HepG2 (cell line): ENCODE data around the gene OSBPL5. TPM values are rescaled to one million over a fixed set of nuclear protein-coding genes. Genes with fewer than 3 reads are reported as not detected.

Experiments
- PHF5A ChIP-seq: IDR thresholded peaks from one replicate; pipeline ENCODE4 v1.6.1; 2018; ENCODE audit warnings: low read depth, missing genetic modification reagents; ENCODE audit not compliant: unreplicated experiment
- ZNF232 ChIP-seq: sonication (generic); formaldehyde crosslinking; IDR thresholded peaks from 2 replicates; pipeline ENCODE4 v1.4.0; 2020; ENCODE audit warnings: missing genetic modification reagents, borderline replicate concordance
- ZNF256 ChIP-seq: sonication (generic); formaldehyde crosslinking; conservative IDR thresholded peaks from 2 replicates; pipeline ENCODE4 v1.4.0; 2020; ENCODE audit warnings: missing genetic modification reagents
- ZNF318 ChIP-seq: sonication (generic); formaldehyde crosslinking; IDR thresholded peaks from 2 replicates; pipeline ENCODE4 v1.4.0; 2020; ENCODE audit warnings: mild to moderate bottlenecking, missing genetic modification reagents
- polyA plus RNA-seq, 8 experiments: library from polyadenylated mRNA; depleted of rRNA in 3 of 8; stranded (reverse) in 7 of 8; unstranded in 1 of 8; fragments of >200 nt; fragmentation: Illumina TruSeq in 4 of 8; extraction: Trizol in 4 of 8; gene quantifications; 2 replicates each; pipeline versions ENCODE4 v1.2.1 to v1.2.3, GENCODE V29; 2011 to 2016; ENCODE audit warnings: low read depth in 4 of 8, missing spikeins in 1 of 8, mixed read lengths in 1 of 8; ENCODE audit not compliant: insufficient read depth in 1 of 8
- total RNA-seq, 5 experiments: library from RNA; depleted of rRNA; stranded (reverse); fragments of >200 nt; fragmentation: Illumina TruSeq; extraction: Trizol; gene quantifications; 2 replicates each; pipeline ENCODE4 v1.2.3, GENCODE V29; 2016; ENCODE audit warnings: low read depth in 1 of 5

Gene OSBPL5
- total and polyA plus RNA-seq, 2 of the 13 experiments (the other 11 are each of a cell fraction or from before 2014, with no cell fraction given) = not detected

- no peak for TF ChIP-seq ZNF318 (CRISPR knock-in tag)
- TF ChIP-seq ZNF232 (CRISPR knock-in tag) = no peak
- no peak for TF ChIP-seq PHF5A
- TF ChIP-seq ZNF256 (CRISPR knock-in tag) = no peak
Observed at GRCh38 chr11:3186166-3186953, 21.2 kb upstream of the OSBPL5 start (continued).
